IMR-90 (cell line): ENCODE results near the gene EFCAB3. TPM values are rescaled to one million over a fixed set of nuclear protein-coding genes. Genes with fewer than 3 reads are reported as not detected.
"Not testable (repeated sequence)": the region's sequence is repeated elsewhere in the genome, so short reads cannot be mapped to it uniquely, and the experiment has no call there.

ENCODE experiments used
- ATAC-seq: fragments of 200-7000 bp; cut with Tn5 transposase; 2 replicates; pipeline ENCODE4 v1.9.1; 2020; ENCODE audit warnings: low read depth, mild to moderate bottlenecking, moderate library complexity
- BruUV-seq: library from RNA; stranded (reverse); fragments of 400-500 nt; replicated peaks from 2 replicates; lab custom pipeline; 2021; lab: Mats Ljungman, UMichigan
- CTCF ChIA-PET: fragments of 300-600 bp; formaldehyde crosslinking; extraction: SDS; loops from one replicate; lab custom pipeline; 2021; ENCODE audit warnings: antibody characterized with exemption; lab: Yijun Ruan, JAX
- POLR2A ChIA-PET: fragments of 300-600 bp; sonication (Branson Sonifier 250); formaldehyde crosslinking; loops from one replicate; lab custom pipeline; 2022; ENCODE audit warnings: antibody characterized with exemption; ENCODE audit not compliant: unreplicated experiment; lab: Charles Lee
- DNase-seq: peaks from one replicate; pipeline ENCODE4 v3.0.0; 2013
- H2AFZ ChIP-seq: replicated peaks from 2 replicates; pipeline ENCODE3; 2013; ENCODE audit warnings: low read length, mild to moderate bottlenecking; ENCODE audit not compliant: poor library complexity
- H2AK5ac ChIP-seq: 2 replicates; pipeline ENCODE4 v1.6.1; 2013; ENCODE audit warnings: low read depth, low read length, inconsistent platforms
- H2AK9ac ChIP-seq: replicated peaks from 2 replicates; pipeline ENCODE3; 2013; ENCODE audit warnings: mild to moderate bottlenecking, low read depth, low read length, moderate library complexity; ENCODE audit not compliant: poor library complexity
- H2BK120ac ChIP-seq: 2 replicates; pipeline ENCODE4 v1.6.1; 2013; ENCODE audit warnings: low read depth, low read length, inconsistent platforms
- H2BK15ac ChIP-seq: 3 replicates; pipeline ENCODE4 v1.6.1; 2013; ENCODE audit warnings: low read depth, low read length, inconsistent platforms
- H2BK20ac ChIP-seq: 2 replicates; pipeline ENCODE4 v1.6.1; 2013; ENCODE audit warnings: low read depth, mild to moderate bottlenecking, inconsistent platforms, low read length, moderate library complexity
- H2BK5ac ChIP-seq: 2 replicates; pipeline ENCODE4 v1.6.1; 2013; ENCODE audit warnings: mild to moderate bottlenecking, low read depth, low read length, inconsistent platforms; ENCODE audit not compliant: poor library complexity, severe bottlenecking
- H3K14ac ChIP-seq: replicated peaks from 2 replicates; pipeline ENCODE4 v1.6.1; 2013; ENCODE audit warnings: low read depth, low read length, inconsistent platforms
- H3K18ac ChIP-seq: 2 replicates; pipeline ENCODE4 v1.6.1; 2013; ENCODE audit warnings: low read depth, low read length, control low read depth
- H3K23ac ChIP-seq: 2 replicates; pipeline ENCODE4 v1.6.1; 2013; ENCODE audit warnings: low read depth, low read length, inconsistent platforms
- H3K27ac ChIP-seq: 2 replicates; pipeline ENCODE4 v1.5.1; 2013; ENCODE audit warnings: mild to moderate bottlenecking, control low read depth, low read length; ENCODE audit not compliant: insufficient read depth
- H3K27me3 ChIP-seq: 2 replicates; pipeline ENCODE4 v1.6.1; 2013; ENCODE audit warnings: low read length; ENCODE audit not compliant: control insufficient read depth, insufficient read depth
- H3K36me3 ChIP-seq: 2 replicates; pipeline ENCODE4 v1.6.1; 2013; ENCODE audit warnings: low read length, mixed read lengths; ENCODE audit not compliant: control insufficient read depth, insufficient read depth
- H3K4ac ChIP-seq: 2 replicates; pipeline ENCODE4 v1.6.1; 2013; ENCODE audit warnings: low read depth, low read length, inconsistent platforms
- H3K4me1 ChIP-seq: 2 replicates; pipeline ENCODE4 v1.6.1; 2013; ENCODE audit warnings: low read length, mixed read lengths; ENCODE audit not compliant: control insufficient read depth, insufficient read depth
- H3K4me2 ChIP-seq: 2 replicates; pipeline ENCODE4 v1.6.1; 2013; ENCODE audit warnings: low read depth, mild to moderate bottlenecking, control low read depth, low read length, moderate library complexity
- H3K4me3 ChIP-seq: 2 replicates; pipeline ENCODE4 v1.5.1; 2013; ENCODE audit warnings: low read depth, mild to moderate bottlenecking, control low read depth, low read length, moderate library complexity; ENCODE audit not compliant: insufficient read depth
- H3K56ac ChIP-seq: 2 replicates; pipeline ENCODE4 v1.6.1; 2013; ENCODE audit warnings: low read length, inconsistent platforms; ENCODE audit not compliant: insufficient read depth; ENCODE audit errors: extremely low read depth
- H3K79me1 ChIP-seq, 2 experiments: 2 replicates each; pipeline ENCODE4 v1.6.1; 2013; ENCODE audit warnings: low read length in 2 of 2, inconsistent platforms in 1 of 2, low read depth in 1 of 2
- H3K9ac ChIP-seq: 2 replicates; pipeline ENCODE4 v1.6.1; 2013; ENCODE audit warnings: low read depth, low read length, control low read depth
- H3K9me1 ChIP-seq: 2 replicates; pipeline ENCODE4 v1.6.1; 2013; ENCODE audit warnings: low read length, inconsistent platforms; ENCODE audit not compliant: insufficient read depth
- H3K9me3 ChIP-seq: 2 replicates; pipeline ENCODE4 v1.6.1; 2013; ENCODE audit warnings: low read length; ENCODE audit not compliant: control insufficient read depth, insufficient read depth
- H4K20me1 ChIP-seq: 2 replicates; pipeline ENCODE4 v1.6.1; 2013; ENCODE audit warnings: low read length, inconsistent platforms; ENCODE audit not compliant: insufficient read depth
- H4K5ac ChIP-seq: 2 replicates; pipeline ENCODE4 v1.6.1; 2013; ENCODE audit warnings: mild to moderate bottlenecking, low read depth, low read length, control low read depth
- H4K8ac ChIP-seq, 2 experiments: 2 replicates each; pipeline ENCODE4 v1.6.1; 2013; ENCODE audit warnings: low read depth in 2 of 2, low read length in 2 of 2, control low read depth in 1 of 2, inconsistent platforms in 1 of 2
- H4K91ac ChIP-seq: 2 replicates; pipeline ENCODE4 v1.6.1; 2013; ENCODE audit warnings: low read depth, low read length, inconsistent platforms; ENCODE audit not compliant: insufficient read depth
- WGBS, 2 experiments: methylation state at CpG; one replicate each; pipeline versions ENCODE4 v1.1.5 to v1.1.7; 2013; ENCODE audit warnings: missing lambda C conversion rate in 2 of 2; ENCODE audit not compliant: insufficient read length in 1 of 2; ENCODE audit errors: extremely low coverage in 2 of 2; 5-methylcytosine and 5-hydroxymethylcytosine counted together
- dilution Hi-C: fragments of 300-500 bp; cut with HindIII; formaldehyde crosslinking; loops from one replicate; pipeline ENCODE4 v1.14.3; 2018; ENCODE audit warnings: low sequenced_read_pairs; ENCODE audit not compliant: unreplicated experiment
- in situ Hi-C: fragments of 300-500 bp; cut with MboI; formaldehyde crosslinking; loops from 3 replicates; pipeline ENCODE4 v1.14.3; 2019; ENCODE audit warnings: low sequenced_read_pairs, inconsistent platforms, mixed read lengths
- intact Hi-C: fragments of 100-400 bp; cut with micrococcal nuclease; formaldehyde crosslinking; loops from 2 replicates; pipeline ENCODE4 v1.10.0; 2022
- polyA plus RNA-seq, 3 experiments: library from polyadenylated mRNA; depleted of rRNA; stranded (reverse); fragments of >200 nt; gene quantifications; 2 replicates each; pipeline ENCODE4 v1.2.3, GENCODE V29; 2012; ENCODE audit warnings: low replicate concordance in 1 of 3
- total RNA-seq: library from RNA; depleted of rRNA; stranded (reverse); fragments of >200 nt; gene quantifications from 2 replicates; pipeline ENCODE4 v1.2.3, GENCODE V29; 2012

EFCAB3 gene
- total and polyA plus RNA-seq, 2 of the 4 experiments (the other 2 are of a cell fraction), result not detected

GRCh38 chr17:62458483-62458882 is 78.1 kb downstream of the EFCAB3 start:
- H2BK15ac ChIP-seq, CTCF ChIA-PET, H2AFZ ChIP-seq, intact Hi-C loops, H3K14ac ChIP-seq, H4K91ac ChIP-seq, H2BK5ac ChIP-seq, H2BK20ac ChIP-seq, H2AK5ac ChIP-seq, H3K4me3 ChIP-seq, H3K9ac ChIP-seq, dilution Hi-C loops, H3K56ac ChIP-seq, H2AK9ac ChIP-seq, H3K18ac ChIP-seq, H3K27ac ChIP-seq, H3K36me3 ChIP-seq, BruUV-seq, H4K5ac ChIP-seq, H4K8ac ChIP-seq, DNase-seq, POLR2A ChIA-PET, ATAC-seq, in situ Hi-C loops, H4K20me1 ChIP-seq, H3K4ac ChIP-seq, H2BK120ac ChIP-seq, H3K27me3 ChIP-seq, H3K79me1 ChIP-seq, H3K9me1 ChIP-seq, H3K4me2 ChIP-seq, H3K9me3 ChIP-seq, H3K4me1 ChIP-seq, H3K23ac ChIP-seq: not testable (repeated sequence)
- WGBS, 2 experiments, result no CpG with 5 or more reads among the region's 10 CpGs

GRCh38 chr17:62464422-62464821 is 84.1 kb downstream of the EFCAB3 start:
- dilution Hi-C loops, H3K4ac ChIP-seq, H3K79me1 ChIP-seq, H2BK120ac ChIP-seq, H2AFZ ChIP-seq, H3K23ac ChIP-seq, H3K4me3 ChIP-seq, H3K4me1 ChIP-seq, H3K56ac ChIP-seq, H3K4me2 ChIP-seq, H3K36me3 ChIP-seq, H3K27ac ChIP-seq, H4K91ac ChIP-seq, CTCF ChIA-PET, H4K8ac ChIP-seq, H4K5ac ChIP-seq, H3K9ac ChIP-seq, intact Hi-C loops, H2AK9ac ChIP-seq, H2BK5ac ChIP-seq, POLR2A ChIA-PET, ATAC-seq, H3K27me3 ChIP-seq, H4K20me1 ChIP-seq, BruUV-seq, H3K14ac ChIP-seq, H3K9me1 ChIP-seq, H3K18ac ChIP-seq, DNase-seq, H3K9me3 ChIP-seq, H2AK5ac ChIP-seq, in situ Hi-C loops, H2BK15ac ChIP-seq, H2BK20ac ChIP-seq: not testable (repeated sequence)
- 80% methylated on average over 2 of the region's 3 CpGs; no CpG with 5 or more reads in 1 of the 2 experiments for WGBS, 2 experiments
